ENCODE results near the gene NUBPL.

- TF ChIP-seq ELF1 (IDR thresholded peaks at IDR 0.05) (no peak), RAD21 (IDR thresholded peaks at IDR 0.05; ENCODE audit: low read length) (no peak), EP300 (IDR thresholded peaks at IDR 0.05; ENCODE audit: borderline replicate concordance in 1 of 2, low read depth in 1 of 2, low read length in 1 of 2) (no peak), CTCF (IDR thresholded peaks at IDR 0.05) (no peak), TEAD4 (IDR thresholded peaks at IDR 0.05; ENCODE audit: borderline replicate concordance, insufficient read depth) (no peak), USF1 (IDR thresholded peaks at IDR 0.05; ENCODE audit: borderline replicate concordance, low read depth) (no peak), SMC3 (IDR thresholded peaks at IDR 0.05; ENCODE audit: low read depth, low read length) (no peak), RCOR1 (IDR thresholded peaks at IDR 0.05; ENCODE audit: low read length) (no peak), REST (IDR thresholded peaks at IDR 0.05; ENCODE audit: low read depth, low read length) (no peak)
These were observed 116.4 kb downstream of the NUBPL start for GRCh38 chr14:31677630-31678029.
